AG09309 (cell line): ENCODE results near the gene TNK1.
A peak's percentile ranks its signal among the peaks of the same experiment; 100 is the strongest.
"Not testable (repeated sequence)": the region's sequence is repeated elsewhere in the genome, so short reads cannot be mapped to it uniquely, and the experiment has no call there.

Experiments
- DNase-seq: peaks from one replicate; pipeline ENCODE4 v3.0.0-alpha.2; 2010; ENCODE audit warnings: low read depth
- H3K4me3 ChIP-seq: 2 replicates; pipeline ENCODE4 v1.5.1; 2011; ENCODE audit warnings: mild to moderate bottlenecking, low read depth, low read length, moderate library complexity; ENCODE audit not compliant: control insufficient read depth
- CTCF ChIP-seq: IDR thresholded peaks from 2 replicates; pipeline ENCODE4 v1.5.1; 2011; ENCODE audit warnings: mild to moderate bottlenecking, low read depth, low read length, inconsistent platforms; ENCODE audit not compliant: insufficient read depth, control insufficient read depth; ENCODE audit errors: missing control alignments

TNK1 gene

GRCh38 chr17:7356072-7356549 lies 24.8 kb upstream of the TNK1 start:
- no peak overlapping the region for H3K4me3 ChIP-seq
- TF ChIP-seq CTCF: peak; percentile 89
- DNase-seq: no peak

GRCh38 chr17:7356756-7357155 lies 24.1 kb upstream of the TNK1 start:
- no peak for TF ChIP-seq CTCF
- DNase-seq: no peak
- no peak overlapping the region for H3K4me3 ChIP-seq

- DNase-seq: no peak
- no peak overlapping the region for H3K4me3 ChIP-seq
- TF ChIP-seq CTCF: no peak
Observed at GRCh38 chr17:7357381-7357780, 23.5 kb upstream of the TNK1 start.

- no peak for DNase-seq
- no peak overlapping the region for H3K4me3 ChIP-seq
- TF ChIP-seq CTCF: no peak
Observed at GRCh38 chr17:7361906-7362305, 19.0 kb upstream of the TNK1 start.

GRCh38 chr17:7363311-7363710 lies 17.6 kb upstream of the TNK1 start:
- H3K4me3 ChIP-seq: no peak overlapping the region
- no peak for TF ChIP-seq CTCF
- no peak for DNase-seq

- DNase-seq, H3K4me3 ChIP-seq: not testable (repeated sequence)
Observed at GRCh38 chr17:7365963-7366362, 14.9 kb upstream of the TNK1 start.

- TF ChIP-seq CTCF: no peak
- no peak for DNase-seq
Observed at GRCh38 chr17:7367083-7367482, 13.8 kb upstream of the TNK1 start.

More at GRCh38 chr17:7367083-7367482, 13.8 kb upstream of the TNK1 start:
- no peak overlapping the region for H3K4me3 ChIP-seq
